Ovary (tissue), 3 donors: ENCODE data around the gene GREM2.

Source experiments
- POLR2A ChIP-seq: fragments of 450-650 bp; IDR thresholded peaks from one replicate; pipeline ENCODE4 v1.6.1; 2017; ENCODE audit warnings: antibody characterized with exemption, mild to moderate bottlenecking, moderate library complexity
- TF ChIP-seq, protein P1 (sequence below), 3 donors: fragments of 450-650 bp in 2 of 3; fragments of 200-600 bp in 1 of 3; IDR thresholded peaks; one replicate each; pipeline versions ENCODE4 v1.5.1 to v1.8.0; 2016 to 2022; ENCODE audit warnings: antibody characterized with exemption in 3 of 3, mild to moderate bottlenecking in 1 of 3
- donor health status: DM: no; HTN: no; CAD: no.

DNA sequence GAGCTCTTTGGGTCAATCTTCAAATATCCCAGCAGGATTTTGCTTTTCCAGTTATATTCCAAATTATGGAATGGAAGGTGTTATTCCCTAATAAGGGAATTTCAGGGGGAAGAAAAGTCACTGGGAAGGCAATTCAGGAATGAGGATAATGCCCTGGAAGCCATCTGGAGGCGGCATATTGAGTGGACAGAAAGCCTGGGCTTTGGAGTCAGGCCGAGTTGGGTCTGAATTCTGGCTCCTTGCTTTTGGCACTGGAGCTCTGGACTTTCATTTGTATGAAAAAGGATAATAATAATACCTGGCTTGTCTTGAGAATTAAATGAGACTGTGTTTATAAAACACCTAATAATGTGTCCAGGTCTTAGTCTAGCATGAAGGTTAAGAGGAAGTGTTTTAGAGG, 16.5 kb downstream of the GREM2 start:
- no peak for TF ChIP-seq POLR2A
- TF ChIP-seq, protein P1, sequence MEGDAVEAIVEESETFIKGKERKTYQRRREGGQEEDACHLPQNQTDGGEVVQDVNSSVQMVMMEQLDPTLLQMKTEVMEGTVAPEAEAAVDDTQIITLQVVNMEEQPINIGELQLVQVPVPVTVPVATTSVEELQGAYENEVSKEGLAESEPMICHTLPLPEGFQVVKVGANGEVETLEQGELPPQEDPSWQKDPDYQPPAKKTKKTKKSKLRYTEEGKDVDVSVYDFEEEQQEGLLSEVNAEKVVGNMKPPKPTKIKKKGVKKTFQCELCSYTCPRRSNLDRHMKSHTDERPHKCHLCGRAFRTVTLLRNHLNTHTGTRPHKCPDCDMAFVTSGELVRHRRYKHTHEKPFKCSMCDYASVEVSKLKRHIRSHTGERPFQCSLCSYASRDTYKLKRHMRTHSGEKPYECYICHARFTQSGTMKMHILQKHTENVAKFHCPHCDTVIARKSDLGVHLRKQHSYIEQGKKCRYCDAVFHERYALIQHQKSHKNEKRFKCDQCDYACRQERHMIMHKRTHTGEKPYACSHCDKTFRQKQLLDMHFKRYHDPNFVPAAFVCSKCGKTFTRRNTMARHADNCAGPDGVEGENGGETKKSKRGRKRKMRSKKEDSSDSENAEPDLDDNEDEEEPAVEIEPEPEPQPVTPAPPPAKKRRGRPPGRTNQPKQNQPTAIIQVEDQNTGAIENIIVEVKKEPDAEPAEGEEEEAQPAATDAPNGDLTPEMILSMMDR (IDR thresholded peaks at IDR 0.05), result no peak
